ENCODE measurements around the gene SLC25A41.

Gene SLC25A41

GRCh38 chr19:6433663-6434062, at the start of gene SLC25A41:
TSS of gene SLC25A41 (minus strand) at chr19:6433763. CDS start at chr19:6433693, 70 bp downstream.
- FAIRE-seq (no peak), DNase-seq (ENCODE audit: insufficient read length, low spot score) (no peak)

GRCh38 chr19:6483235-6483634, 49.7 kb upstream of the SLC25A41 start:
- FAIRE-seq (no peak), DNase-seq (ENCODE audit: insufficient read length, low spot score) (no peak)

- no peak for DNase-seq (ENCODE audit: insufficient read length, low spot score)
- FAIRE-seq, result no peak
Measured at GRCh38 chr19:6482343-6482686, 48.8 kb upstream of the SLC25A41 start.

GRCh38 chr19:6481541-6482342, 48.2 kb upstream of the SLC25A41 start, which contains the start of gene DENND1C:
TSS of gene DENND1C (minus strand) at chr19:6481787. CDS start at chr19:6481695, 92 bp downstream.
- FAIRE-seq (peak; percentile 95), DNase-seq (ENCODE audit: insufficient read length, low spot score) (no peak)

GRCh38 chr19:6480848-6481415, 47.4 kb upstream of the SLC25A41 start:
- no peak for FAIRE-seq
- no peak for DNase-seq (ENCODE audit: insufficient read length, low spot score)

- no peak for FAIRE-seq
- DNase-seq (ENCODE audit: insufficient read length, low spot score), result no peak
Measured at GRCh38 chr19:6479836-6480398, 46.4 kb upstream of the SLC25A41 start.

GRCh38 chr19:6478815-6479214, 45.3 kb upstream of the SLC25A41 start:
- FAIRE-seq (no peak), DNase-seq (ENCODE audit: insufficient read length, low spot score) (no peak)

- DNase-seq (ENCODE audit: insufficient read length, low spot score) (no peak), FAIRE-seq (no peak)
Measured at GRCh38 chr19:6476896-6477431, 43.4 kb upstream of the SLC25A41 start.

- no peak for DNase-seq (ENCODE audit: insufficient read length, low spot score)
Measured at GRCh38 chr19:6476155-6476895, 42.8 kb upstream of the SLC25A41 start.

GRCh38 chr19:6475321-6476108, 42.0 kb upstream of the SLC25A41 start:
- FAIRE-seq (no peak), DNase-seq (ENCODE audit: insufficient read length, low spot score) (no peak)

More at GRCh38 chr19:6476155-6476895, 42.8 kb upstream of the SLC25A41 start:
- peak; percentile 60 for FAIRE-seq

GRCh38 chr19:6473647-6474046, 40.1 kb upstream of the SLC25A41 start:
- FAIRE-seq, result no peak

GRCh38 chr19:6472713-6473112, 39.1 kb upstream of the SLC25A41 start:
- no peak for DNase-seq (ENCODE audit: insufficient read length, low spot score)
- FAIRE-seq, result no peak

More at GRCh38 chr19:6473647-6474046, 40.1 kb upstream of the SLC25A41 start:
- no peak for DNase-seq (ENCODE audit: insufficient read length, low spot score)

GRCh38 chr19:6471076-6471475, 37.5 kb upstream of the SLC25A41 start:
- DNase-seq (ENCODE audit: insufficient read length, low spot score) (no peak), FAIRE-seq (no peak)

GRCh38 chr19:6470173-6470572, 36.6 kb upstream of the SLC25A41 start:
- FAIRE-seq (no peak), DNase-seq (ENCODE audit: insufficient read length, low spot score) (no peak)

GRCh38 chr19:6467384-6467783, 33.8 kb upstream of the SLC25A41 start:
- FAIRE-seq (no peak), DNase-seq (ENCODE audit: insufficient read length, low spot score) (no peak)

GRCh38 chr19:6466526-6467248, 33.1 kb upstream of the SLC25A41 start:
- DNase-seq (ENCODE audit: insufficient read length, low spot score), result no peak
- FAIRE-seq, result no peak

GRCh38 chr19:6465663-6466062, 32.1 kb upstream of the SLC25A41 start:
- FAIRE-seq, result no peak
- DNase-seq (ENCODE audit: insufficient read length, low spot score), result no peak

- DNase-seq (ENCODE audit: insufficient read length, low spot score), result no peak
- FAIRE-seq, result no peak
Measured at GRCh38 chr19:6465006-6465405, 31.4 kb upstream of the SLC25A41 start.

GRCh38 chr19:6464070-6464873, 30.7 kb upstream of the SLC25A41 start, which contains the start of gene CRB3:
TSS of gene CRB3 (plus strand) at chr19:6464271. CDS start at chr19:6464702, 431 bp downstream.
- no peak for DNase-seq (ENCODE audit: insufficient read length, low spot score)
- no peak for FAIRE-seq
